GM18907 (cell line): ENCODE results near the gene MLIP.
"Not testable (repeated sequence)": the region's sequence is repeated elsewhere in the genome, so short reads cannot be mapped to it uniquely, and the experiment has no call there.

Source experiments
- ATAC-seq: cut with Tn5 transposase; IDR thresholded peaks from one replicate; pipeline ENCODE4 v1.9.1; 2021; ENCODE audit warnings: mild to moderate bottlenecking, moderate library complexity; ENCODE audit not compliant: unreplicated experiment

MLIP gene

GRCh38 chr6:54135665-54136369 is 24.6 kb downstream of the MLIP start:
- ATAC-seq, result no peak

- no peak for ATAC-seq
These were observed 27.6 kb downstream of the MLIP start for GRCh38 chr6:54138795-54139194.

GRCh38 chr6:54140811-54141210 is 29.6 kb downstream of the MLIP start:
- no peak for ATAC-seq

GRCh38 chr6:54142889-54143519 is 31.8 kb downstream of the MLIP start:
- no peak for ATAC-seq

GRCh38 chr6:54151861-54152260 is 40.6 kb downstream of the MLIP start:
- no peak for ATAC-seq

GRCh38 chr6:54156650-54157250 is 45.5 kb downstream of the MLIP start:
- no peak for ATAC-seq

- ATAC-seq, result no peak
These were observed 46.2 kb downstream of the MLIP start for GRCh38 chr6:54157405-54157804.

- no peak for ATAC-seq
These were observed 61.8 kb downstream of the MLIP start for GRCh38 chr6:54173089-54173488.

- no peak for ATAC-seq
These were observed 67.9 kb downstream of the MLIP start for GRCh38 chr6:54179152-54179551.

- ATAC-seq, result no peak
These were observed 72.4 kb downstream of the MLIP start for GRCh38 chr6:54183616-54184015.

GRCh38 chr6:54185885-54186284 is 74.6 kb downstream of the MLIP start:
- no peak for ATAC-seq

GRCh38 chr6:54188846-54189245 is 77.6 kb downstream of the MLIP start:
- no peak for ATAC-seq

GRCh38 chr6:54191461-54191860 is 80.2 kb downstream of the MLIP start:
- no peak for ATAC-seq

GRCh38 chr6:54192993-54193392 is 81.8 kb downstream of the MLIP start:
- no peak for ATAC-seq

GRCh38 chr6:54193560-54193959 is 82.3 kb downstream of the MLIP start:
- ATAC-seq, result no peak

GRCh38 chr6:54194067-54194466 is 82.8 kb downstream of the MLIP start:
- ATAC-seq, result no peak

- no peak for ATAC-seq
These were observed 84.4 kb downstream of the MLIP start for GRCh38 chr6:54195637-54196036.

GRCh38 chr6:54196905-54197304 is 85.7 kb downstream of the MLIP start:
- no peak for ATAC-seq

GRCh38 chr6:54198134-54198533 is 86.9 kb downstream of the MLIP start:
- no peak for ATAC-seq

GRCh38 chr6:54203474-54204035 is 92.3 kb downstream of the MLIP start:
- not testable (repeated sequence) for ATAC-seq

- no peak for ATAC-seq
These were observed 93.8 kb downstream of the MLIP start for GRCh38 chr6:54204921-54205591.
